H1 (cell line): ENCODE data around the gene SSTR3. TPM values are rescaled to one million over a fixed set of nuclear protein-coding genes. Genes with fewer than 3 reads are reported as not detected.

Source experiments
- CTCF ChIA-PET: fragments of 300-600 bp; sonication (Branson Sonifier 250); formaldehyde crosslinking; loops from one replicate; lab custom pipeline; 2021; ENCODE audit not compliant: partially characterized antibody; lab: Charles Lee
- POLR2A ChIA-PET: fragments of 300-600 bp; sonication (Branson Sonifier 250); formaldehyde crosslinking; loops from one replicate; lab custom pipeline; 2021; ENCODE audit warnings: inconsistent platforms; ENCODE audit not compliant: partially characterized antibody; lab: Charles Lee
- DNase-seq, 2 experiments: peaks; one replicate each; pipeline versions ENCODE4 v3.0.0 to v3.0.0-alpha.2; 2010 to 2022; ENCODE audit warnings: low spot score in 2 of 2, low read depth in 1 of 2, mixed read lengths in 1 of 2
- FAIRE-seq: peaks from 2 replicates; lab custom pipeline; 2011; peaks lifted over from hg19 to GRCh38; lab: Jason Lieb, UNC
- H2AFZ ChIP-seq: 2 replicates; pipeline ENCODE4 v1.8.1; 2012; ENCODE audit warnings: low read length, inconsistent platforms
- H2AK5ac ChIP-seq: 2 replicates; pipeline ENCODE4 v1.6.1; 2013; ENCODE audit warnings: low read depth, low read length
- H2BK120ac ChIP-seq: replicated peaks from 2 replicates; pipeline ENCODE3; 2013; ENCODE audit warnings: low read depth, low read length, inconsistent platforms
- H2BK12ac ChIP-seq: 2 replicates; pipeline ENCODE4 v1.6.1; 2013; ENCODE audit warnings: low read depth, low read length
- H2BK15ac ChIP-seq: 2 replicates; pipeline ENCODE4 v1.6.1; 2013; ENCODE audit warnings: low read length
- H2BK20ac ChIP-seq: 2 replicates; pipeline ENCODE4 v1.6.1; 2013; ENCODE audit warnings: low read length
- H2BK5ac ChIP-seq: 2 replicates; pipeline ENCODE4 v1.6.1; 2013; ENCODE audit warnings: low read depth, low read length
- H3K14ac ChIP-seq: 2 replicates; pipeline ENCODE4 v1.6.1; 2013; ENCODE audit warnings: inconsistent platforms; ENCODE audit not compliant: insufficient read length
- H3K18ac ChIP-seq: 2 replicates; pipeline ENCODE4 v1.6.1; 2013; ENCODE audit warnings: low read length; ENCODE audit errors: extremely low read depth
- H3K23ac ChIP-seq: 2 replicates; pipeline ENCODE4 v1.6.1; 2013; ENCODE audit warnings: inconsistent platforms; ENCODE audit not compliant: insufficient read length
- H3K23me2 ChIP-seq: 2 replicates; pipeline ENCODE4 v1.6.1; 2013; ENCODE audit warnings: low read depth, low read length
- H3K27ac ChIP-seq: 2 replicates; pipeline ENCODE4 v1.6.1; 2011; ENCODE audit warnings: low read depth, low read length, inconsistent platforms
- H3K27me3 ChIP-seq, 4 experiments: replicated peaks in 1 of 4; 1 replicate in 1 of 4; 2 replicates in 3 of 4; pipeline versions ENCODE4 v1.6.1 to v1.8.1; 2011 to 2013; ENCODE audit warnings: low read length in 3 of 4, mild to moderate bottlenecking in 3 of 4, inconsistent platforms in 2 of 4, mixed read lengths in 2 of 4, moderate library complexity in 1 of 4; ENCODE audit not compliant: control insufficient read depth in 3 of 4, insufficient read depth in 3 of 4; ENCODE audit errors: extremely low read depth in 1 of 4
- H3K36me3 ChIP-seq, 4 experiments: 2 replicates each; pipeline versions ENCODE4 v1.6.1 to v1.8.1; 2011 to 2013; ENCODE audit warnings: mild to moderate bottlenecking in 4 of 4, low read length in 3 of 4, moderate library complexity in 2 of 4, control low read depth in 1 of 4, inconsistent platforms in 1 of 4; ENCODE audit not compliant: insufficient read depth in 4 of 4, control insufficient read depth in 2 of 4
- H3K4ac ChIP-seq: replicated peaks from 2 replicates; pipeline ENCODE3; 2013; ENCODE audit warnings: low read length, low read depth, mixed read lengths, inconsistent platforms; ENCODE audit not compliant: insufficient read length
- H3K4me1 ChIP-seq, 4 experiments: replicated peaks in 1 of 4; 1 replicate in 1 of 4; 2 replicates in 3 of 4; pipeline versions ENCODE4 v1.6.1 to v1.8.1; 2011 to 2013; ENCODE audit warnings: low read length in 3 of 4, inconsistent platforms in 2 of 4, mixed read lengths in 1 of 4; ENCODE audit not compliant: insufficient read depth in 4 of 4, control insufficient read depth in 3 of 4
- H3K4me2 ChIP-seq, 2 experiments: 2 replicates each; pipeline versions ENCODE4 v1.6.1 to v1.8.1; 2011 to 2013; ENCODE audit warnings: low read depth in 2 of 2, low read length in 2 of 2, control low read depth in 1 of 2, inconsistent platforms in 1 of 2, mild to moderate bottlenecking in 1 of 2; ENCODE audit not compliant: insufficient read depth in 1 of 2
- H3K4me3 ChIP-seq, 4 experiments: fragments of 200-600, 300-600 bp in 1 of 4; sonication (generic), shearing (Covaris generic), sonication (Bioruptor Twin) in 1 of 4; 2 replicates each; pipeline versions ENCODE4 v1.5.1 to v1.8.1; 2011 to 2016; ENCODE audit warnings: low read length in 4 of 4, low read depth in 3 of 4, control low read depth in 2 of 4, inconsistent platforms in 2 of 4, mild to moderate bottlenecking in 2 of 4, mixed read lengths in 1 of 4, moderate library complexity in 1 of 4; ENCODE audit not compliant: insufficient read depth in 2 of 4; ENCODE audit errors: extremely low read depth in 1 of 4
- H3K56ac ChIP-seq: replicated peaks from 2 replicates; pipeline ENCODE3; 2013; ENCODE audit warnings: low read depth, mild to moderate bottlenecking, mixed read lengths, low read length, inconsistent platforms; ENCODE audit not compliant: insufficient read length
- H3K79me1 ChIP-seq: 2 replicates; pipeline ENCODE4 v1.6.1; 2013; ENCODE audit warnings: low read depth, low read length, control low read depth
- H3K79me2 ChIP-seq, 2 experiments: 2 replicates each; pipeline versions ENCODE4 v1.6.1 to v1.8.1; 2012 to 2013; ENCODE audit warnings: low read length in 2 of 2, mild to moderate bottlenecking in 2 of 2, inconsistent platforms in 1 of 2; ENCODE audit not compliant: insufficient read depth in 2 of 2, control insufficient read depth in 1 of 2
- H3K9ac ChIP-seq, 4 experiments: replicated peaks in 1 of 4; 1 replicate in 1 of 4; 2 replicates in 3 of 4; pipeline versions ENCODE4 v1.6.1 to v1.8.1; 2011 to 2013; ENCODE audit warnings: low read depth in 3 of 4, low read length in 3 of 4, control low read depth in 2 of 4, mild to moderate bottlenecking in 2 of 4, moderate library complexity in 2 of 4, inconsistent platforms in 1 of 4; ENCODE audit errors: extremely low read depth in 1 of 4
- H3K9me3 ChIP-seq, 2 experiments: 2 replicates each; pipeline versions ENCODE4 v1.6.1 to v1.8.1; 2012 to 2013; ENCODE audit warnings: mild to moderate bottlenecking in 2 of 2, moderate library complexity in 2 of 2, control low read depth in 1 of 2, inconsistent platforms in 1 of 2, low read depth in 1 of 2, low read length in 1 of 2, mixed read lengths in 1 of 2; ENCODE audit not compliant: insufficient read depth in 2 of 2
- H4K20me1 ChIP-seq, 2 experiments: replicated peaks in 1 of 2; 2 replicates each; pipeline versions ENCODE3 to v1.8.1; 2011 to 2013; ENCODE audit warnings: inconsistent platforms in 2 of 2, low read length in 2 of 2, mild to moderate bottlenecking in 1 of 2; ENCODE audit not compliant: insufficient read depth in 2 of 2, control insufficient read depth in 1 of 2
- H4K5ac ChIP-seq: 2 replicates; pipeline ENCODE4 v1.6.1; 2013; ENCODE audit warnings: low read length, low read depth, mixed read lengths, inconsistent platforms; ENCODE audit not compliant: insufficient read length
- H4K8ac ChIP-seq: 2 replicates; pipeline ENCODE4 v1.8.0; 2013; ENCODE audit warnings: mild to moderate bottlenecking, moderate library complexity, low read length, inconsistent platforms; ENCODE audit not compliant: insufficient read depth; ENCODE audit errors: extremely low read depth
- H4K91ac ChIP-seq: replicated peaks from 2 replicates; pipeline ENCODE3; 2013; ENCODE audit warnings: low read length, mixed read lengths, inconsistent platforms; ENCODE audit not compliant: insufficient read length
- CHD2 ChIP-seq: IDR thresholded peaks from 2 replicates; pipeline ENCODE4 v1.6.1; 2012; ENCODE audit warnings: low read length, improper control_type of control experiment
- EGR1 ChIP-seq: IDR thresholded peaks from 2 replicates; pipeline ENCODE4 v1.6.1; 2011; ENCODE audit warnings: low read depth, low read length, borderline replicate concordance
- EP300 ChIP-seq, 2 experiments: IDR thresholded peaks; 1 replicate in 1 of 2; 2 replicates in 1 of 2; pipeline ENCODE4 v1.6.1; 2011 to 2012; ENCODE audit warnings: low read depth in 2 of 2, low read length in 2 of 2, mild to moderate bottlenecking in 2 of 2, borderline replicate concordance in 1 of 2, inconsistent platforms in 1 of 2, moderate library complexity in 1 of 2
- GABPA ChIP-seq: IDR thresholded peaks from 2 replicates; pipeline ENCODE4 v1.6.1; 2011; ENCODE audit warnings: mild to moderate bottlenecking, low read length, moderate library complexity, borderline replicate concordance; ENCODE audit not compliant: insufficient read depth
- GTF2F1 ChIP-seq: IDR thresholded peaks from 2 replicates; pipeline ENCODE4 v1.6.1; 2012; ENCODE audit warnings: low read depth, low read length, improper control_type of control experiment, borderline replicate concordance
- KDM1A ChIP-seq: fragments of 200-600, 300-600 bp; sonication (generic); IDR thresholded peaks from 2 replicates; pipeline ENCODE4 v1.7.1; 2016; ENCODE audit warnings: mild to moderate bottlenecking, low read length, borderline replicate concordance
- NANOG ChIP-seq: IDR thresholded peaks from 2 replicates; pipeline ENCODE4 v1.6.1; 2011; ENCODE audit warnings: low read length, low read depth, mild to moderate bottlenecking, inconsistent platforms; ENCODE audit not compliant: insufficient read depth, poor library complexity, severe bottlenecking
- SP2 ChIP-seq: IDR thresholded peaks from 2 replicates; pipeline ENCODE4 v1.6.1; 2012; ENCODE audit warnings: mild to moderate bottlenecking, low read length, inconsistent platforms
- TAF1 ChIP-seq: IDR thresholded peaks from 2 replicates; pipeline ENCODE4 v1.6.1; 2011; ENCODE audit warnings: mild to moderate bottlenecking, low read depth, low read length
- TEAD4 ChIP-seq: IDR thresholded peaks from 2 replicates; pipeline ENCODE4 v1.6.1; 2012; ENCODE audit warnings: low read depth, low read length, inconsistent platforms, mixed read lengths
- WGBS, 2 experiments: shearing (Covaris generic) in 1 of 2; methylation state at CpG; one replicate each; pipeline versions ENCODE4 v1.1.6 to v1.1.7; 2013 to 2015; ENCODE audit warnings: low lambda C conversion rate in 2 of 2, mixed read lengths in 2 of 2, inconsistent platforms in 1 of 2, low coverage in 1 of 2, missing lambda C conversion rate in 1 of 2; ENCODE audit not compliant: insufficient replicate concordance in 2 of 2, insufficient coverage in 1 of 2, insufficient read length in 1 of 2; ENCODE audit errors: extremely low coverage in 1 of 2, missing lambda C conversion rate in 1 of 2; 5-methylcytosine and 5-hydroxymethylcytosine counted together
- polyA plus RNA-seq, 7 experiments: library from polyadenylated mRNA; depleted of rRNA in 3 of 7; stranded (reverse) in 5 of 7; unstranded in 2 of 7; fragments of >200 nt in 5 of 7; fragments of 200-250 nt in 2 of 7; gene quantifications; 1 replicate in 5 of 7; 2 replicates in 1 of 7; 4 replicates in 1 of 7; pipeline versions ENCODE4 v1.2.1 to v1.2.3, GENCODE V29; 2011 to 2013; ENCODE audit warnings: missing spikeins in 2 of 7, mixed read lengths in 2 of 7
- total RNA-seq: library from RNA; stranded (reverse); fragmentation: NEBNext Ultra II Directional; extraction: Animal tissue kit (Norgen Biotek cat#: 25700); gene quantifications from 2 replicates; pipeline ENCODE4 v1.2.1, GENCODE V29; 2021

The SSTR3 gene
- total and polyA plus RNA-seq, 2 of the 8 experiments (the other 6 are each of a cell fraction or from before 2014, with no cell fraction given), result 0.22 to 0.77 TPM

DNA sequence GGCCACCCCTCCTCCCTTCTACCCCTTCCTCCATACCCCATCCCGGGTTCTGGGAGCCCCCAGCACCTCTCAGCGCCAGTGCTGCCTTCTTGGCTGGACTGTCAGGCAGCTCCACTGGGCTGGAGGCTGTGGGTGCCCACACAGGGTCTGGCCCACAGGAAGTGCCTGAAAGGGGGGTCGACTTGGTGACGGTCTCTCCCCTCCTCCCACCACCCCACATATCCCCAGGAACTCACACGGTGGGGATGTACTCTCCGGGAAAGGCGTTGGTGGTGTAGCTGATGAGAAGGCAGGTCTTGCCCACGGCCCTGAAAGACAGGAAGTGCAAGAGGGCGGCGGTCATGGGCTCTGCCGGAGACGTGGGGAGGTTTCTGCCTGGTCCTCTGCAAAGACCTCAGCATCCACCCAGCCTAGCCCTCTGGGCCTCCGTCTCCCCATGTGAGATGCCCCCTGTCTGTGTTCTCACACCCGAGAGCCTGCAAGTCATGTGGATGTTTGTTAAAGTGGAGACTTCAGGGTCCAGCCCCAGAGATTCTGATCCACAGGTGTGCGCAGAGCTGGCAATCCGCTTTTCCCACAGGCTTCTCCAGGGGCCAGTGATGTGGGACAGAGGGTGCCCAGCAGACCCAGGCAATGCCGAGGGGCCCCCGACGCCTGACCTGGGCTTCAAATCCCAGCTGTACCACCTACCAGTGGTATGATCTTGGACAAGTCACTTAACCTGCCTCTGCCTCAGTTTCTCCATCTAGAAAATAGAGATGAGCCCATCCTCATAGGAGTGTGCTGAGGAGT, 29.3 kb upstream of the SSTR3 start:
- no peak overlapping the region for H3K4me3 ChIP-seq
- POLR2A ChIA-PET, result interaction anchor here (2.3 kb wide), 1 partner anchor 16 kb away, joined by 7 read pairs; no protein-coding TSS in a partner anchor
- no peak for TF ChIP-seq EP300 (IDR thresholded peaks at IDR 0.05; ENCODE audit: borderline replicate concordance in 1 of 2, low read depth in 2 of 2, low read length in 2 of 2)
- no peak for TF ChIP-seq EGR1
- no peak for TF ChIP-seq NANOG
- TF ChIP-seq GABPA, result no peak
- no peak for TF ChIP-seq GTF2F1
- TF ChIP-seq CHD2, result no peak
- no peak for TF ChIP-seq KDM1A
- no peak for TF ChIP-seq SP2
- no peak for TF ChIP-seq TAF1
- TF ChIP-seq TEAD4, result no peak

More for the DNA sequence above, 29.3 kb upstream of the SSTR3 start:
- H4K20me1 ChIP-seq, result no peaks in the 10 kb centered on the region
- H3K79me2 ChIP-seq, result no peaks in the 10 kb centered on the region
- H2BK15ac ChIP-seq, result no peak overlapping the region
- 0 out of 2 replicates have a peak overlapping the region, but pooled peaks have one; percentile 23 for H2BK20ac ChIP-seq
- H3K27ac ChIP-seq, result no peak overlapping the region
- H3K4me2 ChIP-seq, result no peak overlapping the region
- H4K91ac ChIP-seq, result peak overlapping the region; percentile 37
- no peak overlapping the region for H4K8ac ChIP-seq
- no peaks in the 10 kb centered on the region for H3K9me3 ChIP-seq
- no peaks in the 10 kb centered on the region for H3K79me1 ChIP-seq
- no peak overlapping the region for H3K9ac ChIP-seq
- no peak overlapping the region for H2BK12ac ChIP-seq
- H3K36me3 ChIP-seq, result no peaks in the 10 kb centered on the region
- H2AK5ac ChIP-seq, result no peak overlapping the region
- H3K23ac ChIP-seq, result no peak overlapping the region
- H3K27me3 ChIP-seq, result no peaks in the 10 kb centered on the region
- H3K23me2 ChIP-seq, result peaks cover 4% of the 10 kb centered on the region; the same call in 1 of the 2 replicates
- CTCF ChIA-PET, result interaction anchor here (0.8 to 9.1 kb wide), 7 partner anchors 12 to 231 kb away, joined by 3 to 97 read pairs (median 5); no protein-coding TSS in a partner anchor
- H2AFZ ChIP-seq, result no peak overlapping the region
- no peak overlapping the region for H3K56ac ChIP-seq
- peak overlapping the region; percentile 32; the same call in 1 of the 2 replicates for H3K18ac ChIP-seq
- FAIRE-seq (no peak), DNase-seq (no peak)
- H2BK5ac ChIP-seq, result no peak overlapping the region
- H3K14ac ChIP-seq, result no peak overlapping the region
- H3K4me1 ChIP-seq, result peaks cover 0 to 19% (median 6%) of the 10 kb centered on the region in 4 experiments; a peak in 6 of 7 replicates
- 82% methylated on average over 19 of the region's 19 CpGs; no CpG with 5 or more reads in 1 of the 2 experiments for WGBS, 2 experiments
- H4K5ac ChIP-seq, result no peak overlapping the region
- H3K4ac ChIP-seq, result no peak overlapping the region
- H2BK120ac ChIP-seq, result no peak overlapping the region
